ENCODE measurements around the gene CCDC148.

- TF ChIP-seq POLR2A (IDR thresholded peaks at IDR 0.05; ENCODE audit: low read length), result no peak
- TF ChIP-seq GATA1 (IDR thresholded peaks at IDR 0.05; ENCODE audit: low read depth, low read length), result no peak
These were observed 24.4 kb downstream of the CCDC148 start for GRCh38 chr2:158432117-158432516.

Data from erythroblast (primary cell).